ENCODE data around the gene LOC101059915.

Gene LOC101059915

GRCh38 chrX:71623714-71624113, 43.6 kb upstream of the LOC101059915 start:
- no peak for ATAC-seq
- no peaks in the 10 kb centered on the region for H3K79me2 ChIP-seq (ENCODE audit: insufficient read depth, low read length)
- H4K20me1 ChIP-seq (ENCODE audit: insufficient read depth, low read length) = no peaks in the 10 kb centered on the region
- ChIA-PET CTCF (ENCODE audit: low intra/inter-chr PET ratio, low total read pairs) (no interaction called here), POLR2A (interaction anchor here (0.9 kb wide), 1 partner anchor 505 kb away, joined by 3 read pairs; the partner anchor contains the start of gene MED12)
- intact Hi-C loops (cut with micrococcal nuclease; ENCODE audit: unreplicated experiment) = no loop called here
- no peak for DNase-seq (ENCODE audit: low spot score)
- H3K36me3 ChIP-seq (replicated peaks in 1 of 2; ENCODE audit: control insufficient read depth in 1 of 2, insufficient read depth in 2 of 2, low read length in 2 of 2) = no peaks in the 10 kb centered on the region
- H3K9me3 ChIP-seq (ENCODE audit: low read length) = no peaks in the 10 kb centered on the region
- 72% methylated on average over 2 of the region's 3 CpGs for WGBS (ENCODE audit: low lambda C conversion rate)
- H3K27me3 ChIP-seq (ENCODE audit: control insufficient read depth in 1 of 2, insufficient read depth in 2 of 2, low read length in 2 of 2) = no peaks in the 10 kb centered on the region
- H3K4me2 ChIP-seq (ENCODE audit: low read depth, low read length) = 0 out of 2 replicates have a peak overlapping the region, but pooled peaks have one; percentile 65
- no peak overlapping the region for H3K27ac ChIP-seq (ENCODE audit: extremely low read length, insufficient read depth, low read length)
- in situ Hi-C loops (cut with HindIII; ENCODE audit: extremely low pct_ligation_motif_present, low pct_unique_long_range_greater_than_20kb) = no loop called here
- no TSS peak for BruUV-seq (replicated peaks)
- FAIRE-seq = no peak
- TF ChIP-seq ZNF629 (CRISPR knock-in tag; conservative IDR thresholded peaks at IDR 0.05) (peak; percentile 73), MYNN (CRISPR knock-in tag; IDR thresholded peaks at IDR 0.05; ENCODE audit: low read depth) (no peak)
- H3K4me1 ChIP-seq (ENCODE audit: insufficient read depth, low read length) = peaks cover 58% of the 10 kb centered on the region
- H3K9ac ChIP-seq (ENCODE audit: insufficient read depth, low read depth, low read length) = no peak overlapping the region
- no peak overlapping the region for H2AFZ ChIP-seq (ENCODE audit: low read length)
- no peak overlapping the region for H3K4me3 ChIP-seq (replicated peaks in 1 of 3; ENCODE audit: insufficient read depth in 1 of 3, low read depth in 2 of 3, low read length in 3 of 3)

GRCh38 chrX:71625471-71625870, 41.9 kb upstream of the LOC101059915 start:
- ChIA-PET POLR2A (no interaction called here), CTCF (ENCODE audit: low intra/inter-chr PET ratio, low total read pairs) (no interaction called here)
- Histone ChIP-seq H2AFZ (ENCODE audit: low read length) (no peak overlapping the region), H3K4me3 (replicated peaks in 1 of 3; ENCODE audit: insufficient read depth in 1 of 3, low read depth in 2 of 3, low read length in 3 of 3) (no peak overlapping the region), H3K9ac (ENCODE audit: insufficient read depth, low read depth, low read length) (no peak overlapping the region), H3K36me3 (replicated peaks in 1 of 2; ENCODE audit: control insufficient read depth in 1 of 2, insufficient read depth in 2 of 2, low read length in 2 of 2) (no peaks in the 10 kb centered on the region), H3K4me1 (ENCODE audit: insufficient read depth, low read length) (peaks cover 70% of the 10 kb centered on the region), H4K20me1 (ENCODE audit: insufficient read depth, low read length) (no peaks in the 10 kb centered on the region), H3K9me3 (ENCODE audit: low read length) (no peaks in the 10 kb centered on the region), H3K27me3 (ENCODE audit: control insufficient read depth in 1 of 2, insufficient read depth in 2 of 2, low read length in 2 of 2) (no peaks in the 10 kb centered on the region), H3K4me2 (ENCODE audit: low read depth, low read length) (no peak overlapping the region), H3K27ac (ENCODE audit: extremely low read length, insufficient read depth, low read length) (no peak overlapping the region), H3K79me2 (ENCODE audit: insufficient read depth, low read length) (no peaks in the 10 kb centered on the region)
- intact Hi-C loops (cut with micrococcal nuclease; ENCODE audit: unreplicated experiment) (no loop called here), in situ Hi-C loops (cut with HindIII; ENCODE audit: extremely low pct_ligation_motif_present, low pct_unique_long_range_greater_than_20kb) (no loop called here)
- TF ChIP-seq ZNF44 (CRISPR knock-in tag; IDR thresholded peaks at IDR 0.05) (no peak), HNF4A (CRISPR knock-in tag; IDR thresholded peaks at IDR 0.05) (peak; percentile 38; the same call in 1 of the 2 replicates), ZBTB40 (IDR thresholded peaks at IDR 0.05) (peak; percentile 59), ZBTB40 (CRISPR knock-in tag; IDR thresholded peaks at IDR 0.05) (no peak)
- 34% methylated on average over 5 of the region's 5 CpGs for WGBS (ENCODE audit: low lambda C conversion rate)
- DNase-seq (ENCODE audit: low spot score) (peak; percentile 27), ATAC-seq (no peak), FAIRE-seq (no peak)
- BruUV-seq (replicated peaks) = no TSS peak
